GM04504 (cell line): ENCODE data around the gene SKI.
"Not testable (repeated sequence)": the region's sequence is repeated elsewhere in the genome, so short reads cannot be mapped to it uniquely, and the experiment has no call there.

Source experiments
- DNase-seq: peaks from one replicate; pipeline ENCODE4 v3.0.0-alpha.2; 2012; ENCODE audit warnings: low read depth

SKI gene

GRCh38 chr1:2247045-2247394, 18.9 kb downstream of the SKI start:
- not testable (repeated sequence) for DNase-seq

GRCh38 chr1:2247760-2248126, 19.6 kb downstream of the SKI start:
- DNase-seq = no peak

- DNase-seq = no peak
Observed at GRCh38 chr1:2248127-2248826, 20.2 kb downstream of the SKI start.

GRCh38 chr1:2248854-2249558, 20.9 kb downstream of the SKI start:
- no peak for DNase-seq

- DNase-seq = no peak
Observed at GRCh38 chr1:2249559-2249906, 21.4 kb downstream of the SKI start.

- no peak for DNase-seq
Observed at GRCh38 chr1:2250721-2251281, 22.7 kb downstream of the SKI start.

- DNase-seq = no peak
Observed at GRCh38 chr1:2251363-2251762, 23.2 kb downstream of the SKI start.

- DNase-seq = no peak
Observed at GRCh38 chr1:2251786-2252185, 23.7 kb downstream of the SKI start.

GRCh38 chr1:2252423-2252822, 24.3 kb downstream of the SKI start:
- no peak for DNase-seq

GRCh38 chr1:2253036-2253796, 25.1 kb downstream of the SKI start:
- no peak for DNase-seq

GRCh38 chr1:2253797-2254480, 25.8 kb downstream of the SKI start:
- no peak for DNase-seq

GRCh38 chr1:2255047-2255419, 26.9 kb downstream of the SKI start:
- DNase-seq = no peak

- no peak for DNase-seq
Observed at GRCh38 chr1:2255420-2256369, 27.6 kb downstream of the SKI start.

GRCh38 chr1:2256435-2257244, 28.5 kb downstream of the SKI start:
- no peak for DNase-seq

GRCh38 chr1:2257245-2257627, 29.1 kb downstream of the SKI start:
- DNase-seq = no peak

GRCh38 chr1:2258122-2258681, 30.1 kb downstream of the SKI start:
- DNase-seq = no peak

GRCh38 chr1:2258996-2259395, 30.9 kb downstream of the SKI start:
- DNase-seq = no peak

GRCh38 chr1:2259668-2260402, 31.7 kb downstream of the SKI start:
- DNase-seq = no peak

GRCh38 chr1:2260470-2260869, 32.4 kb downstream of the SKI start:
- not testable (repeated sequence) for DNase-seq
